HepG2 (cell line): ENCODE data around the gene ITK. TPM values are rescaled to one million over a fixed set of nuclear protein-coding genes. Genes with fewer than 3 reads are reported as not detected.

Source experiments
- ATAC-seq: fragments of 200-7000 bp; cut with Tn5 transposase; 3 replicates; pipeline ENCODE4 v1.9.1; 2020; ENCODE audit warnings: mild to moderate bottlenecking, moderate library complexity
- BruUV-seq: library from RNA; stranded (reverse); fragments of 400-500 nt; replicated peaks from 2 replicates; lab custom pipeline; 2021; lab: Mats Ljungman, UMichigan
- CTCF ChIA-PET: fragments of 300-600 bp; formaldehyde crosslinking; extraction: SDS; loops from one replicate; lab custom pipeline; 2021; ENCODE audit warnings: low total read pairs, inconsistent platforms, low intra/inter-chr PET ratio; lab: Yijun Ruan, JAX
- POLR2A ChIA-PET: fragments of 350-600 bp; sonication (Branson Sonifier 250); formaldehyde crosslinking; loops from one replicate; lab custom pipeline; 2020; ENCODE audit warnings: antibody characterized with exemption, inconsistent platforms; lab: Yijun Ruan, JAX
- DNase-seq: peaks from one replicate; pipeline ENCODE4 v3.0.0-alpha.2; 2015; ENCODE audit warnings: low spot score
- FAIRE-seq: peaks from 3 replicates; lab custom pipeline; 2011; peaks lifted over from hg19 to GRCh38; lab: Jason Lieb, UNC
- H2AFZ ChIP-seq: one replicate; pipeline ENCODE4 v1.6.1; 2011; ENCODE audit warnings: low read length, inconsistent platforms
- H3K27ac ChIP-seq: fragments of 300-600 bp; 3 replicates; pipeline ENCODE4 v1.8.0; 2011; ENCODE audit warnings: mixed run types, mild to moderate bottlenecking, mixed read lengths, low read length, inconsistent platforms; ENCODE audit not compliant: insufficient read depth; ENCODE audit errors: extremely low read length
- H3K27me3 ChIP-seq, 2 experiments: fragments of 200-600 bp in 1 of 2; 2 replicates in 1 of 2; 3 replicates in 1 of 2; pipeline versions ENCODE4 v1.6.0 to v1.8.0; 2011; ENCODE audit warnings: low read length in 2 of 2, mild to moderate bottlenecking in 2 of 2, moderate library complexity in 2 of 2, inconsistent platforms in 1 of 2; ENCODE audit not compliant: insufficient read depth in 2 of 2, control insufficient read depth in 1 of 2
- H3K36me3 ChIP-seq, 2 experiments: fragments of 200-600 bp in 1 of 2; replicated peaks in 1 of 2; 2 replicates in 1 of 2; 3 replicates in 1 of 2; pipeline versions ENCODE4 v1.5.1 to v1.8.0; 2011; ENCODE audit warnings: low read length in 2 of 2, inconsistent platforms in 1 of 2; ENCODE audit not compliant: insufficient read depth in 2 of 2, control insufficient read depth in 1 of 2
- H3K4me1 ChIP-seq: 2 replicates; pipeline ENCODE4 v1.5.1; 2012; ENCODE audit warnings: low read length, inconsistent platforms; ENCODE audit not compliant: insufficient read depth
- H3K4me2 ChIP-seq: 2 replicates; pipeline ENCODE4 v1.6.0; 2011; ENCODE audit warnings: low read depth, low read length, inconsistent platforms
- H3K4me3 ChIP-seq, 3 experiments: fragments of 200-600 bp in 1 of 3; sonication (generic), shearing (Covaris generic) in 1 of 3; replicated peaks in 1 of 3; 2 replicates each; pipeline ENCODE4 v1.5.1; 2011 to 2016; ENCODE audit warnings: low read length in 3 of 3, inconsistent platforms in 2 of 3, low read depth in 2 of 3, mild to moderate bottlenecking in 2 of 3, control low read depth in 1 of 3, mixed read lengths in 1 of 3; ENCODE audit not compliant: insufficient read depth in 1 of 3
- H3K79me2 ChIP-seq: one replicate; pipeline ENCODE4 v1.6.1; 2011; ENCODE audit warnings: low read length, inconsistent platforms; ENCODE audit not compliant: insufficient read depth
- H3K9ac ChIP-seq: 2 replicates; pipeline ENCODE4 v1.6.0; 2011; ENCODE audit warnings: mild to moderate bottlenecking, low read depth, low read length, inconsistent platforms; ENCODE audit not compliant: insufficient read depth
- H3K9me3 ChIP-seq: 2 replicates; pipeline ENCODE4 v1.5.1; 2012; ENCODE audit warnings: mild to moderate bottlenecking, low read length
- H4K20me1 ChIP-seq: 2 replicates; pipeline ENCODE4 v1.6.0; 2011; ENCODE audit warnings: inconsistent platforms, mild to moderate bottlenecking, low read length, moderate library complexity; ENCODE audit not compliant: insufficient read depth
- ARID5B ChIP-seq: IDR thresholded peaks from 2 replicates; pipeline ENCODE4 v1.4.0; 2020; ENCODE audit warnings: mild to moderate bottlenecking, missing genetic modification reagents
- BCL3 ChIP-seq: sonication (generic); formaldehyde crosslinking; IDR thresholded peaks from 2 replicates; pipeline ENCODE4 v1.5.1; 2020; ENCODE audit warnings: mild to moderate bottlenecking, missing genetic modification reagents, moderate library complexity
- JARID2 ChIP-seq: sonication (generic); formaldehyde crosslinking; IDR thresholded peaks from 2 replicates; pipeline ENCODE4 v1.8.1; 2023; ENCODE audit warnings: missing genetic modification reagents, inconsistent platforms; ENCODE audit not compliant: insufficient replicate concordance
- KDM2A ChIP-seq: sonication (generic); formaldehyde crosslinking; IDR thresholded peaks from 2 replicates; pipeline ENCODE4 v1.4.0; 2020; ENCODE audit warnings: low read depth, missing genetic modification reagents, borderline replicate concordance
- LCORL ChIP-seq, 2 experiments: fragments of 450-650 bp in 1 of 2; sonication (generic) in 1 of 2; formaldehyde crosslinking in 1 of 2; IDR thresholded peaks; 2 replicates each; pipeline versions ENCODE4 v1.5.0 to v1.6.1; 2017 to 2020; ENCODE audit warnings: antibody characterized with exemption in 1 of 2, missing genetic modification reagents in 1 of 2
- NFAT5 ChIP-seq: sonication (generic); formaldehyde crosslinking; IDR thresholded peaks from 2 replicates; pipeline ENCODE4 v1.4.0; 2020; ENCODE audit warnings: missing genetic modification reagents
- RBFOX2 ChIP-seq: fragments of 200-400 bp; formaldehyde crosslinking; IDR thresholded peaks from 2 replicates; pipeline ENCODE4 v1.6.1; 2017; ENCODE audit warnings: low read depth, mild to moderate bottlenecking, low read length
- REXO4 ChIP-seq: sonication (generic); formaldehyde crosslinking; IDR thresholded peaks from 2 replicates; pipeline ENCODE4 v1.8.0; 2022; ENCODE audit warnings: missing genetic modification reagents, mild to moderate bottlenecking, borderline replicate concordance
- ZNF160 ChIP-seq: sonication (generic); formaldehyde crosslinking; IDR thresholded peaks from 2 replicates; pipeline ENCODE4 v1.8.0; 2022; ENCODE audit warnings: mild to moderate bottlenecking, inconsistent platforms, missing genetic modification reagents
- ZNF205 ChIP-seq: IDR thresholded peaks from 2 replicates; pipeline ENCODE4 v1.6.1; 2018; ENCODE audit warnings: missing biosample characterization, missing genetic modification reagents
- ZZZ3 ChIP-seq: sonication (generic); formaldehyde crosslinking; IDR thresholded peaks from 2 replicates; pipeline ENCODE4 v1.4.0; 2020; ENCODE audit warnings: missing genetic modification reagents, mild to moderate bottlenecking, borderline replicate concordance
- WGBS: methylation state at CpG from one replicate; pipeline ENCODE4 v1.1.6; 2017; ENCODE audit warnings: low lambda C conversion rate; 5-methylcytosine and 5-hydroxymethylcytosine counted together
- in situ Hi-C: cut with HindIII; loops from 2 replicates; pipeline ENCODE4 v1.10.0; 2017; ENCODE audit warnings: low pct_unique_long_range_greater_than_20kb; ENCODE audit not compliant: extremely low pct_ligation_motif_present
- intact Hi-C: fragments of 100-400 bp; cut with micrococcal nuclease; formaldehyde crosslinking; loops from one replicate; pipeline ENCODE4 v1.10.0; 2022; ENCODE audit not compliant: unreplicated experiment
- polyA plus RNA-seq, 8 experiments: library from polyadenylated mRNA; depleted of rRNA in 3 of 8; stranded (reverse) in 7 of 8; unstranded in 1 of 8; fragments of >200 nt; fragmentation: Illumina TruSeq in 4 of 8; extraction: Trizol in 4 of 8; gene quantifications; 2 replicates each; pipeline versions ENCODE4 v1.2.1 to v1.2.3, GENCODE V29; 2011 to 2016; ENCODE audit warnings: low read depth in 4 of 8, missing spikeins in 1 of 8, mixed read lengths in 1 of 8; ENCODE audit not compliant: insufficient read depth in 1 of 8
- total RNA-seq, 5 experiments: library from RNA; depleted of rRNA; stranded (reverse); fragments of >200 nt; fragmentation: Illumina TruSeq; extraction: Trizol; gene quantifications; 2 replicates each; pipeline ENCODE4 v1.2.3, GENCODE V29; 2016; ENCODE audit warnings: low read depth in 1 of 5

ITK gene
- total and polyA plus RNA-seq, 2 of the 13 experiments (the other 11 are each of a cell fraction or from before 2014, with no cell fraction given), result 0.01 TPM; not detected in 1

GRCh38 chr5:157273131-157273556 lies 92.5 kb downstream of the ITK start:
- Histone ChIP-seq H3K27me3 (no peaks in the 10 kb centered on the region), H3K4me3 (no peak overlapping the region), H3K79me2 (peaks cover 23% of the 10 kb centered on the region), H3K4me2 (no peak overlapping the region), H2AFZ (no peak overlapping the region), H3K9ac (no peak overlapping the region), H3K9me3 (no peaks in the 10 kb centered on the region), H3K36me3 (no peaks in the 10 kb centered on the region), H3K4me1 (peaks cover 26% of the 10 kb centered on the region; the same call in 1 of the 2 replicates), H3K27ac (no peak overlapping the region), H4K20me1 (no peaks in the 10 kb centered on the region)
- in situ Hi-C loops (no loop called here), intact Hi-C loops (no loop called here)
- DNase-seq (no peak), ATAC-seq (peak; percentile 25; the same call in 1 of the 3 replicates), FAIRE-seq (no peak)
- BruUV-seq, result no TSS peak
- 88% methylated on average over 1 of the region's 1 CpG for WGBS
- CTCF ChIA-PET, result no interaction called here
- POLR2A ChIA-PET, result no interaction called here
- no peak for TF ChIP-seq RBFOX2
- TF ChIP-seq LCORL (IDR thresholded peaks at IDR 0.05), result no peak
- no peak for TF ChIP-seq LCORL (CRISPR knock-in tag; IDR thresholded peaks at IDR 0.05)
- TF ChIP-seq ZZZ3 (CRISPR knock-in tag), result no peak
- TF ChIP-seq ZNF205, result no peak
- TF ChIP-seq ZNF160 (CRISPR knock-in tag), result no peak
- TF ChIP-seq KDM2A (CRISPR knock-in tag), result no peak
- TF ChIP-seq ARID5B (CRISPR knock-in tag), result no peak
- TF ChIP-seq BCL3 (CRISPR knock-in tag), result no peak
- no peak for TF ChIP-seq REXO4
- no peak for TF ChIP-seq JARID2 (CRISPR knock-in tag)
- no peak for TF ChIP-seq NFAT5 (CRISPR knock-in tag)
